SK-N-SH (cell line): ENCODE measurements around the gene SEZ6L2. TPM values are rescaled to one million over a fixed set of nuclear protein-coding genes. Genes with fewer than 3 reads are reported as not detected.

Experiments
- CTCF ChIA-PET: fragments of 300-600, 350-600 bp; formaldehyde crosslinking; extraction: SDS; loops from one replicate; lab custom pipeline; 2021; lab: Yijun Ruan, JAX
- POLR2A ChIA-PET: fragments of 350-600 bp; sonication (Branson Sonifier 250); formaldehyde crosslinking; extraction: SDS; loops from one replicate; lab custom pipeline; 2020; ENCODE audit warnings: antibody characterized with exemption, inconsistent platforms; lab: Yijun Ruan, JAX
- DNase-seq: peaks from one replicate; pipeline ENCODE4 v3.0.0; 2012
- H2AFZ ChIP-seq: fragments of 200-600 bp; sonication (generic); 2 replicates; pipeline ENCODE4 v1.8.1; 2016; ENCODE audit warnings: antibody characterized with exemption, mild to moderate bottlenecking, low read depth
- H3F3A ChIP-seq: fragments of 200-600 bp; sonication (generic); replicated peaks from 2 replicates; pipeline ENCODE3; 2016; ENCODE audit warnings: antibody characterized with exemption, mild to moderate bottlenecking; ENCODE audit not compliant: insufficient read depth
- H3K27ac ChIP-seq, 2 experiments: fragments of 200-500 bp in 1 of 2; fragments of 200-600 bp in 1 of 2; sonication (Bioruptor generic) in 1 of 2; sonication (generic), shearing (Covaris generic) in 1 of 2; 2 replicates each; pipeline versions ENCODE4 v1.5.1 to v1.6.1; 2014 to 2016; ENCODE audit warnings: low read depth in 2 of 2, inconsistent platforms in 1 of 2, low read length in 1 of 2, mild to moderate bottlenecking in 1 of 2, mixed read lengths in 1 of 2
- H3K27me3 ChIP-seq: fragments of 200-600 bp; sonication (generic), shearing (Covaris generic); 2 replicates; pipeline ENCODE4 v1.6.1; 2016; ENCODE audit warnings: mixed run types; ENCODE audit not compliant: insufficient read depth
- H3K36me3 ChIP-seq, 2 experiments: fragments of 200-500 bp in 1 of 2; fragments of 200-600 bp in 1 of 2; sonication (Bioruptor generic) in 1 of 2; sonication (generic) in 1 of 2; replicated peaks in 1 of 2; 2 replicates each; pipeline versions ENCODE3 to v1.5.1; 2014 to 2016; ENCODE audit warnings: low read length in 1 of 2, mild to moderate bottlenecking in 1 of 2; ENCODE audit not compliant: insufficient read depth in 2 of 2, control insufficient read depth in 1 of 2
- H3K4me1 ChIP-seq, 2 experiments: fragments of 200-500 bp in 1 of 2; fragments of 200-600 bp in 1 of 2; sonication (Bioruptor generic) in 1 of 2; sonication (generic), shearing (Covaris generic) in 1 of 2; 2 replicates each; pipeline versions ENCODE4 v1.5.1 to v1.6.1; 2014 to 2016; ENCODE audit warnings: low read depth in 1 of 2, low read length in 1 of 2, mixed run types in 1 of 2; ENCODE audit not compliant: insufficient read depth in 2 of 2, control insufficient read depth in 1 of 2
- H3K4me2 ChIP-seq: fragments of 200-600 bp; sonication (generic), shearing (Covaris generic); 2 replicates; pipeline ENCODE4 v1.6.1; 2017; ENCODE audit warnings: mixed run types
- H3K4me3 ChIP-seq, 2 experiments: fragments of 200-500 bp in 1 of 2; fragments of 200-600 bp in 1 of 2; sonication (Bioruptor generic) in 1 of 2; sonication (generic), shearing (Covaris generic) in 1 of 2; 2 replicates each; pipeline versions ENCODE4 v1.5.1 to v1.8.1; 2014 to 2016; ENCODE audit warnings: low read depth in 2 of 2, inconsistent platforms in 1 of 2, low read length in 1 of 2, mild to moderate bottlenecking in 1 of 2, mixed read lengths in 1 of 2, moderate library complexity in 1 of 2
- H3K79me2 ChIP-seq: fragments of 200-600 bp; sonication (generic); 2 replicates; pipeline ENCODE4 v1.8.1; 2017; ENCODE audit warnings: mild to moderate bottlenecking; ENCODE audit not compliant: insufficient read depth
- H3K9ac ChIP-seq: fragments of 200-600 bp; sonication (generic); 2 replicates; pipeline ENCODE4 v1.6.1; 2017; ENCODE audit warnings: mixed run types
- H3K9me2 ChIP-seq: fragments of 200-600 bp; sonication (generic); 2 replicates; pipeline ENCODE4 v1.6.1; 2017; ENCODE audit warnings: mixed run types
- H3K9me3 ChIP-seq: fragments of 200-600 bp; sonication (generic); 2 replicates; pipeline ENCODE4 v1.6.1; 2017; ENCODE audit warnings: mixed run types, mild to moderate bottlenecking, moderate library complexity
- H4K20me1 ChIP-seq: fragments of 200-600 bp; sonication (generic); 2 replicates; pipeline ENCODE4 v1.6.1; 2017; ENCODE audit warnings: mild to moderate bottlenecking, mixed run types; ENCODE audit not compliant: insufficient read depth
- EP300 ChIP-seq, 2 experiments: IDR thresholded peaks; 2 replicates each; pipeline versions ENCODE4 v1.4.0 to v1.6.1; 2012; ENCODE audit warnings: borderline replicate concordance in 1 of 2, low read depth in 1 of 2, low read length in 1 of 2
- EZH2phosphoT487 ChIP-seq: fragments of 200-600 bp; sonication (generic); IDR thresholded peaks from 2 replicates; pipeline ENCODE4 v1.6.1; 2017; ENCODE audit warnings: low read depth, mixed run types, mild to moderate bottlenecking, antibody characterized with exemption, moderate library complexity, borderline replicate concordance
- FOSL2 ChIP-seq: IDR thresholded peaks from 2 replicates; pipeline ENCODE4 v1.4.0; 2012; ENCODE audit warnings: low read depth, mild to moderate bottlenecking, moderate library complexity, borderline replicate concordance
- GABPA ChIP-seq: IDR thresholded peaks from 2 replicates; pipeline ENCODE4 v1.4.0; 2012; ENCODE audit warnings: low read depth, mild to moderate bottlenecking
- JUND ChIP-seq: IDR thresholded peaks from 2 replicates; pipeline ENCODE4 v1.4.0; 2012
- PBX3 ChIP-seq: IDR thresholded peaks from 2 replicates; pipeline ENCODE4; 2012
- POLR2AphosphoS5 ChIP-seq: IDR thresholded peaks from 2 replicates; pipeline ENCODE4 v1.6.1; 2012; ENCODE audit warnings: low read depth, low read length
- RCOR1 ChIP-seq: fragments of 150-350 bp; IDR thresholded peaks from 2 replicates; pipeline ENCODE4 v1.6.1; 2017; ENCODE audit warnings: antibody characterized with exemption, low read length
- RFX5 ChIP-seq: IDR thresholded peaks from 2 replicates; pipeline ENCODE4 v1.6.1; 2012; ENCODE audit warnings: mild to moderate bottlenecking, improper control_type of control experiment, low read length
- TCF12 ChIP-seq: IDR thresholded peaks from 2 replicates; pipeline ENCODE4 v1.4.0; 2012
- ZBTB33 ChIP-seq: IDR thresholded peaks from 2 replicates; pipeline ENCODE4 v1.4.0; 2012; ENCODE audit warnings: low read depth, borderline replicate concordance
- WGBS: methylation state at CpG from one replicate; pipeline ENCODE4 v1.1.6; 2017; ENCODE audit warnings: low lambda C conversion rate; 5-methylcytosine and 5-hydroxymethylcytosine counted together
- polyA plus RNA-seq, 3 experiments: library from polyadenylated mRNA; depleted of rRNA; stranded (reverse); fragments of >200 nt; gene quantifications; 2 replicates each; pipeline ENCODE4 v1.2.3, GENCODE V29; 2012
- TF ChIP-seq, protein P1 (sequence below): fragments of 150-350 bp; IDR thresholded peaks from 2 replicates; pipeline ENCODE4 v1.6.1; 2017; ENCODE audit warnings: antibody characterized with exemption, low read length, low read depth, borderline replicate concordance
- TF ChIP-seq, protein P2 (sequence below): IDR thresholded peaks from 2 replicates; pipeline ENCODE4 v1.6.1; 2012; ENCODE audit warnings: mild to moderate bottlenecking, low read depth, low read length, moderate library complexity

SEZ6L2 gene
- polyA plus RNA-seq, 1 of the 3 experiments (the other 2 are of a cell fraction): 59.8 TPM

DNA sequence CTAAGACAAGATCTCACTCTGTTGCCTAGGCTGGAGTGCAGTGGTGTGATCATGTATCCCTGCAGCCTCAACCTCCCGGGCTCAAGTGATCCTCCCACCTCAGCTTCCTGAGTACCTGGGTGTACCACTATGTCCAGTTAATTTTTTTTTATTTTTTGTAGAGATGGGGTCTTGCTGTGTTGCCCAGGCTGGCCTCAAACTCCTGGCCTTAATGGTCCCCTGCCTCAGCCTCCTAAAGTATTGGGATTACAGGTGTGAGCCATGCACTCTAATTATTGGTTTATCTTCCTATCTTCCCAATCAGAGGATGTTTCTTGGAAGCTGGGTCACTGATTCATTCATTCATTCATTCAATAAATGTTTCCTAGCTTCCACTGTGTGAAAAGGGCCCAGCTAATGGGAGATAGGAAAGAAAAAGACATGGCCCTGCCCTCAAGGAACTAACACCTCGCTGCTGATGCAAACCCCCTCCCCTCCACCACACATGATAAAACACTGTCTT lies 9.4 kb upstream of the SEZ6L2 start:
- Histone ChIP-seq H3K4me2 (no peak overlapping the region), H3K27me3 (no peaks in the 10 kb centered on the region), H3K9me3 (no peaks in the 10 kb centered on the region), H3K4me1 (no peaks in the 10 kb centered on the region; a peak in 1 of 4 replicates), H2AFZ (no peak overlapping the region), H3K79me2 (peaks cover 11% of the 10 kb centered on the region), H3K27ac (peak overlapping the region in 1 of 2 experiments; percentile 9; a peak in 1 of 4 replicates), H3F3A (peaks cover 17% of the 10 kb centered on the region), H3K36me3 (peaks cover 5 to 6% of the 10 kb centered on the region in 2 experiments), H3K9me2 (no peaks in the 10 kb centered on the region), H3K9ac (no peak overlapping the region), H4K20me1 (no peaks in the 10 kb centered on the region), H3K4me3 (no peak overlapping the region)
- POLR2A ChIA-PET: interaction anchor here (0.6 to 0.9 kb wide), 2 partner anchors 18 to 28 kb away, joined by 3 read pairs; no protein-coding TSS in a partner anchor
- TF ChIP-seq JUND: no peak
- no peak for TF ChIP-seq RCOR1
- TF ChIP-seq EZH2phosphoT487: no peak
- no peak for TF ChIP-seq ZBTB33
- TF ChIP-seq EP300 (IDR thresholded peaks at IDR 0.05; ENCODE audit: borderline replicate concordance in 1 of 2, low read depth in 1 of 2, low read length in 1 of 2): no peak
- TF ChIP-seq, protein P1, sequence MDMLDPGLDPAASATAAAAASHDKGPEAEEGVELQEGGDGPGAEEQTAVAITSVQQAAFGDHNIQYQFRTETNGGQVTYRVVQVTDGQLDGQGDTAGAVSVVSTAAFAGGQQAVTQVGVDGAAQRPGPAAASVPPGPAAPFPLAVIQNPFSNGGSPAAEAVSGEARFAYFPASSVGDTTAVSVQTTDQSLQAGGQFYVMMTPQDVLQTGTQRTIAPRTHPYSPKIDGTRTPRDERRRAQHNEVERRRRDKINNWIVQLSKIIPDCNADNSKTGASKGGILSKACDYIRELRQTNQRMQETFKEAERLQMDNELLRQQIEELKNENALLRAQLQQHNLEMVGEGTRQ: no peak
- TF ChIP-seq RFX5: no peak
- TF ChIP-seq FOSL2: no peak
- TF ChIP-seq, protein P2, sequence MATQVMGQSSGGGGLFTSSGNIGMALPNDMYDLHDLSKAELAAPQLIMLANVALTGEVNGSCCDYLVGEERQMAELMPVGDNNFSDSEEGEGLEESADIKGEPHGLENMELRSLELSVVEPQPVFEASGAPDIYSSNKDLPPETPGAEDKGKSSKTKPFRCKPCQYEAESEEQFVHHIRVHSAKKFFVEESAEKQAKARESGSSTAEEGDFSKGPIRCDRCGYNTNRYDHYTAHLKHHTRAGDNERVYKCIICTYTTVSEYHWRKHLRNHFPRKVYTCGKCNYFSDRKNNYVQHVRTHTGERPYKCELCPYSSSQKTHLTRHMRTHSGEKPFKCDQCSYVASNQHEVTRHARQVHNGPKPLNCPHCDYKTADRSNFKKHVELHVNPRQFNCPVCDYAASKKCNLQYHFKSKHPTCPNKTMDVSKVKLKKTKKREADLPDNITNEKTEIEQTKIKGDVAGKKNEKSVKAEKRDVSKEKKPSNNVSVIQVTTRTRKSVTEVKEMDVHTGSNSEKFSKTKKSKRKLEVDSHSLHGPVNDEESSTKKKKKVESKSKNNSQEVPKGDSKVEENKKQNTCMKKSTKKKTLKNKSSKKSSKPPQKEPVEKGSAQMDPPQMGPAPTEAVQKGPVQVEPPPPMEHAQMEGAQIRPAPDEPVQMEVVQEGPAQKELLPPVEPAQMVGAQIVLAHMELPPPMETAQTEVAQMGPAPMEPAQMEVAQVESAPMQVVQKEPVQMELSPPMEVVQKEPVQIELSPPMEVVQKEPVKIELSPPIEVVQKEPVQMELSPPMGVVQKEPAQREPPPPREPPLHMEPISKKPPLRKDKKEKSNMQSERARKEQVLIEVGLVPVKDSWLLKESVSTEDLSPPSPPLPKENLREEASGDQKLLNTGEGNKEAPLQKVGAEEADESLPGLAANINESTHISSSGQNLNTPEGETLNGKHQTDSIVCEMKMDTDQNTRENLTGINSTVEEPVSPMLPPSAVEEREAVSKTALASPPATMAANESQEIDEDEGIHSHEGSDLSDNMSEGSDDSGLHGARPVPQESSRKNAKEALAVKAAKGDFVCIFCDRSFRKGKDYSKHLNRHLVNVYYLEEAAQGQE: no peak
- no peak for TF ChIP-seq PBX3
- TF ChIP-seq GABPA: no peak
- no peak for TF ChIP-seq POLR2AphosphoS5
- no peak for TF ChIP-seq TCF12
- WGBS: 88% methylated on average over 2 of the region's 2 CpGs
- CTCF ChIA-PET: interaction anchor here (0.9 to 1.4 kb wide), 2 partner anchors 14 to 111 kb away, joined by 3 to 4 read pairs; no protein-coding TSS in a partner anchor
- DNase-seq: no peak
